GM19025 (cell line): ENCODE measurements around the gene SUCLG2.

Source experiments
- ATAC-seq: cut with Tn5 transposase; IDR thresholded peaks from one replicate; pipeline ENCODE4 v1.9.1; 2021; ENCODE audit warnings: mild to moderate bottlenecking, low read depth, moderate library complexity; ENCODE audit not compliant: unreplicated experiment

SUCLG2 gene

DNA sequence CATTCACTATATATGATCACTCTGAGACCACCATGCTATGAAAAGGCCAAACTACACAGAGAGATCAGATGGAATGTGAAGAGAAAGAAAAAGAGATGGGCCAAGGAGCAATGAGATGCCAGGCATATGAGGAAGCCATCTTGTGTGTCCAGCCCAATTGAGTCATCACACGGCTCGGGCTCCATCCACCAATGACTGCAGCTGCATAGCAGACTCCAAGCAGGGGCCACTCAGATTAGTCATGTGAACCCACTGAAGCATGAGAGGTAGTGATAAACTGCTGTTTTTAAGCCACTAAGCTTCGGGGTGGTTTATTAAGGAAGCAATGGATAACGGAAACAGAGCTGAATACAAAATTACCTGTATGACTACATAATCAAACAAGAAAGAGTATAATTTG, 185.9 kb downstream of the SUCLG2 start:
- no peak for ATAC-seq

DNA sequence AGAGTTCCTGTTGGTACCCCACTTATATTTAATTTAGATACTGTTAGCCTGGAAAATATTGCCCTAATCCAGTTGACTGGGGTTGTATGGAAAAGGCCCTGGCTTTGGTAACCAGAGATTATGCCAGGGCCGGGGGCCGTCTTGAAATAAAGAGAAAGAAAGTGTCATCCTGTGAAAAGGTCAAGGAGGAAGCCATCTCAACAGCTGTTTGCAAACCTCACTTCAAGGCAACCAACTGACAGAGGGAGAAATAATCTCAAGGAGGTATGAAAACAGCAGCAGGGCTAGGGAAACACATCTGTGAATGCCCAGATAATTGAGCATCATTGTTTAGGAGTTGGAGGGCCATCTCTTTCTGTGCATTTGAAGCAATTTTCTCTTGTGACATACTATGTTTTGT, 190.8 kb downstream of the SUCLG2 start:
- ATAC-seq = no peak

DNA sequence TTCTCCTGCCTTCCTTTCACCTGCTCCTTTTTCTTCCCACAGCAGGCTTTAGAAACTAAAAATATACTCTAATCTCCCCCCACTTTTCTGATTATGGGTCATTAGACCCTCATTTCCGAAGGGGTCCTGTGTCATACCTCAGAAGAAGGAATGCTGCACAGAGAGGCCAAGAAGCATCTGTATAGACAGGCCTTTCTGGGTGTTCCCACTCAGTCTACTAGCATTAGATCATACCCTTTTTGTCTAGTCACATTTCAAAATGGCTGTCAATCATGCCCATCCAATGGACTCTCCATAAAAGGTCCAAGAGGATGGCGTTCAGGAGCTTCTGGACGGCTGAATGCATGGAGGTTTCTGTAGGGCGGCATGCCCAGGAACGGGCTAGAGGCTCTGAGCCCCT, 192.2 kb downstream of the SUCLG2 start:
- ATAC-seq = no peak

DNA sequence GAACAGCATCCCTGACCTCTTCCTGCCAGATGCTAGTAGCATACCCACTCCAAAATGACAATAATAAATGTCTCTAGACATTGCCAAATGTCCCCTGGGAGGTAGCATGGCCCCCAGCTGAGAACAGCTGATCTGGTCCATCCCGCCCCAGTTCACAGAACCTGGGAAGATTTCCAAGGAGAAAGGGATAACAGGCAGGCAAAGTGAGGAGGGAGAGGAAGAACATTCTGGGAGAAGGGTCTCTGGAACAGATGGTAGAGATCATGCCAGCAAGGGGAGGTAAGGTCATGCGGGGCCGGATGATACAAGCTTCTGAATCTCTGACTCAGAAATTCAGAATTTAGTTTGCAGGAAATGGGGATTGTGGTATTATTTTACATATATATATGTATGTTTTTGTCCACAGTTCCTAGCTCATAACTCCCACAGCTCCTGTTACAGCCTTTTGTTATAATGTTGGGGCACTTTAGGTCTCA, 192.7 kb downstream of the SUCLG2 start:
- ATAC-seq = no peak

DNA sequence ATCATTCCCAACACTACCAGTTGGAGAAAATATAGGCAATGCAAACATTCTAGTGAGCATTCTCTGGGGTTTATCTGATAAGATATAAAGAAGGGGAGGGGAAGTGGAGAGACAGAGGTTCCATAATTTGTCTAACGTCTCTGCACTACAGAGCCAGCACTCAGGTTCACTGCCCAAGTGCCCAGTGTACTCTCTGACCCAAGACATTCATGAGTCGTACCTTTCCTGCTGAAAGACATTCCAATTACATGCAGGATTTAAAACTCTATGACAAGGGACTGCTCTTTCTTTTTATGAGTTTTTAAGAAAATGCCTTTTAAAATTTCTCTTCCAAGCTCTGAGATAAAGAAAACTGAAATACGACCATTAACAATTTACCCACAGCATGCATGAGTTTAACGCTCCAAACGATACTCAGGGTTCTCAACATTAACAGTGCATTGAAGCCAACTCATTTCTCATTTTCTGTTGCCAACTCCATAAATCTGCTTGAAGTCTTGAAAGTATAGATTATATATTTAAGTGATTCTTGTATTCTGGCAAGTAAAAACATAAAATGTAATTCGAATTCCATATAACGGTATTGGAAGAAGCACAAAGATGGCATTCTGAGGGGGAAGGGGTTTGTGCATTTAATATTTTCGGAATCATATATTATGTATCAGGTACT, 193.4 kb downstream of the SUCLG2 start:
- ATAC-seq = no peak

DNA sequence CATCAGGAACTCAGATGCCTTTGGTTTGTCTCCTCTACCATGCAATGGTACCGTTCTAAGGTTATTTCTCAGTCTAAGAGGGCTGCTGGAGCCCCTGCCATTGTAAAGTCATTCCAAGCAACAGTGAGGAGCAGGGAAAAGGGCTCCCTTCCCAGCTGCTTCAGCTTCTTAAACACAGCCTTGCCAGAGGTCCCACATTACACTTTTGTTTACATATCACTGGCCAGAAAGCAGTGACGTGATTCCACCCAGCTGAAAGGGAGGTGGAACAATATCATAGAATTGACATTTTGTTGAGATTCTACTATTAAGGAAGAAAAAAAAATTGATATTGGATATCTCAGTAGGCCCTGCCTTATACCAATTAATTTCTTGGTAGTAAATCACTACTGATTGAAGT, 194.6 kb downstream of the SUCLG2 start:
- no peak for ATAC-seq

DNA sequence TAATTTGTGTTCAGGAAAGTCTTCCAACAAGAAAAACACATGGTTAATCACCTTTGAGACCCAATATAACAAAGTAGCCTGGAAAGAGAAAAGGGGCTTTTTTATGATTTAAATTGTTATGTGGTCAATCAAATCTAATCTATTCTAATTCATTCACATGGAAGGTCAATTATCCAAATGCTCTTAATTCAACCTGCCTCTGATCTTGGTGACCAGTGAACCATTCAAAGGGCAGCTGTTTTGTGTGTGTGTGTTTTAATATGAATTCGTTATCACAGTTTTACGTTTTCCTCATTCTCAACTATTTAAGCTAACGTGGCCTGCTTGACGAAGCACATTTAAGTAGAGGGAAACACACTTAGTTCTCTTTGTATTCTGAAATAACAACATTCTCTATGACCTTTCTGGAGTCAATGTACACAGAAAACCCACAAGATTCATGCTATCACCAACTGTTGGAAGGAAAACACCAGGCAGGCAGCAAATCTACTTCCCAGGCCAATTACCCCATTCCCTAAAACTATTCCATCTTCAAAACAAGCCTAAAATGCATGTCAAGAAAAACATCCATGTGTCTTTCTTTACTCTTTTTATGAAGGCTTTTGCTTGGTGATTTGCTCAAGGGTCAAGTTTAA, 195.4 kb downstream of the SUCLG2 start:
- ATAC-seq = no peak

DNA sequence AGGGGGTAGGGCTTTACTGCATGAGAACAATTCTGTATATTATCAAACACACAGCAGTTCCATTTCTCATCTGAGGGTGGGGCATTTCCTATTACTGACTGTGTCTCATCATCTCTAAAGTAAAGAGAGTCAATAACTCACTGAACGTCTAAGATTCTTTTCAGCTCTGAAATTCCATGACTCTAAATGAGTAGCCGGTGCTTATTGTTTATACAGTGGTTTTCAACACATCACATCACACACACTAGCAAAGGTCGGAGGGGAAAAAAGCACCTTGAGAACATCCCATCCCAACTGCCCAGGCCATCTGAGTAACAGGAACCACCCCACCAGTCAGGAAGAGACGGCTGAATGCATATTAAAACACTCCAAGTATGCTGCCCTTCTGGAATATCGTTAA, 196.0 kb downstream of the SUCLG2 start:
- no peak for ATAC-seq

DNA sequence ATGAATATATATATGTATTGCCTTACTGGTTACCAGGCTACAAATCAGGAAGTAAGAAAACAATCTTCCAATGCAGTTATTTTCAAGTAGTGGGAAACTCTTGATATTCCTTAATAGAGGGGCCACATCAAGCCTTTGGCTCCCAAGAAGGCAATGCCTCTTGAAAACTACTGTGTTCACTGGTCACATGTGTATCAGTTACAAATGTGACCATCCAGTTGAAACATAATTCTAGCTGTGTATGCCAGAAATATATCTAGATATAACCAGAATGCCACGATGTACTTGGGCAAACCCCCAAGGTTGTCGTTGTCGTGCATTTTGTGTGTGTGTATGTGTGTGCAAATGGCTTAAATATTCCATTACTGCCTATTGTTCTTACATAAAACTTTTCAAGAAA, 200.8 kb downstream of the SUCLG2 start:
- no peak for ATAC-seq

DNA sequence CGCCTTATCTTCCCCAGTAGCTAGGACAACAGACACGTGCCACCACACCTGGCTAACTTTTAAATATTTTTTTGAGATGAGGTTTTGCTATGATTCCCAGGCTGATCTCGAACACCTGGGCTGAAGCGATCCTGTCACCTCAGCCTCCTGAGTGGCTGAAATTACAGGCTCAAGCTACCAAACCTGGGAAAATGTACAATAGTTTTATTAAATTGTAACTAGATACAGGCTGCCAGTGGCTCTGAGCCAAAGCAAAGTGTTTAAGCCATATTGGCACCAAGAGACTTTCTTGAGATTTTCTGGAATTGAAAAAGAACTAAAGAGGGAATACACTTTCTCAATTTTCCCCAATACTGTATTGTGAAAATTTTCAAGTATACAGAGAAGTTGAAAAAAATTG, 204.3 kb downstream of the SUCLG2 start:
- ATAC-seq = no peak

DNA sequence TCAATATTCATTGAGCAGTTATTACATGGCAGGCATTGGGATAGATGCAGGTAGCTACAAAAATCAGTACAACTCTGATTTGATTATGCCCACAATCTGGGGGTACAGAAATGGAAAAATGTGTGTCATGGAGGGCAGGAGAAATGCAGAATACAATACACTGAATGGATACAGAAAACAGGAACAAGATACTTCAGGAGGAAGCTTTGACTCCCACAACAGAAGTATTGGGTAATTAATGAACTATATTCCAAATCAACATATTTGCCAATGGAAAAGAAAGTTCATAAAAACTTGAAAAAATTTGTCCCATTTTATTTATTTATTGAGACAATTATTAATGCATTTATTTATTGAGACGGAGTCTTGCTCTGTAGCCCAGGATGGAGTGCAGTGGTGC, 207.0 kb downstream of the SUCLG2 start:
- ATAC-seq = no peak

DNA sequence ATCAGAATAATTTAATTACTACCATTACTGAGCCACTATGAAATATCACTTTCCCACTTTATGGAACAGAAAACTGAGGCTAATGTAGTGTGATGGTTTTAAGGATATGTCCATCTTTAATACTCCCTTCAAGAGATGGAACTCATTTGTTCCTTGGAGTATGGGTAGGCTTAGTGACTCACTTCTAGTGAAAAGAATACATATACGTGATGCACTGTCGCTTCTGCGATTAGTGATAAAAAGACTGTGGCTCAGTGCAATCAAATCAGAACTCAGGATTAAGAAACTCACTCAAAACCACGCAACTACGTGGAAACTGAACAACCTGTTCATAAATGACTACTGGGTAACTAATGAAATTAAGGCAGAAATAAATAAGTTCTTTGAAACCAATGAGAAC, 216.6 kb downstream of the SUCLG2 start:
- ATAC-seq = no peak

DNA sequence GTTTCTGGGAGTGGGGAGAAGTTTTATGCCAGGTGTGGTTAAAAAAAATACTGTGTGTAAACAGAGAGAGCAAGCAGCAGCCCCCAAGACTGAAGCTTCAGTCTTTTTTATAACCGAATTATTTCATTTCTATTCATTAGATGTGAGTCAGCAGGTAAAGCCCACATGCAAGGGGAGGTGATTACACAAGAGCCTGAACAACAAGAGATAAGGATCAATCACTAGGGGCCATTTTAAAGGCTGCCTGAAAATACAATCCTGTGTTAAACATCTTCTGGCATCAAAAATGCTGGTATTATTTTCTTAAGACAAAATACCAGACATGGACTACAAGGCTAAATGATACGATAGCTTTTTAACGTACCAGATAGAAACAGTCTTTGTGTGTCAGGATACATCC, 217.3 kb downstream of the SUCLG2 start:
- no peak for ATAC-seq

DNA sequence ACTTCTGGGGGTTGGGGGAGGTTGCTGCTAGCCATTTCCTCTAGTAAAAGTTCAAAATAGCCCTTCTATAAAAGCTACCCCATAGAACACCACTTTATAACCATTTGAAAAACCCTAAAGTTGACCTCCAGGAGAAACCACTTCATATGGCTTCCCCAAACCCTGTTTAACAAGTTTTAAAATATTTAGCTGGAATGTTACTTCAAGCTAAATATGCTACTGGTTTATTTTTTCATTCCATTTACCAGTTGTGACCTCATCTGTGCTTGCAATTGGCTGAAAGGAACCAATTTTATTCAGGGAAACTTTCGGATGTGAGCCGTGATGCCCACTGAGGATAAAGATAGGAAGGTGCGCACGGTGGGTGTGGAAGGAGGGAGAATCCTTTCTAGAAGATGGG, 221.3 kb downstream of the SUCLG2 start:
- no peak for ATAC-seq

DNA sequence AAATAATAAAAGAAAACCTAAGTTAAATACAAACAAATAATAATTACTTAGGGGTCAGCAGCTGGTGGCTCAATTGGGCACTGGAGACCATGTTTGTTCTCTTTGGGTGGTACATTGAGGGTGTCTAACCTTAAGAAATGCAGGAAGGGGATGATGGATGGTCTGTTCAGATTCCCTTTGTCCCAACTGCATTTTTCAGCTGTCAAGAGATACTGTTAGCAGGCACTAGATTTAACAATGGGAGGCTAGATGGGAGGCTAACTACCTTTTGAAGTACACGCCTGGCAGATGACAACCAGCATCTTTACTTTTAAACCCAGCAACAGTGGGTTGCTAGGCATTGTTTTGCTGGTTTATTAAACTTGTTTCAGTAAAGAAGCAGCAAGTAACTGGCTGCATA, 222.5 kb downstream of the SUCLG2 start:
- no peak for ATAC-seq

DNA sequence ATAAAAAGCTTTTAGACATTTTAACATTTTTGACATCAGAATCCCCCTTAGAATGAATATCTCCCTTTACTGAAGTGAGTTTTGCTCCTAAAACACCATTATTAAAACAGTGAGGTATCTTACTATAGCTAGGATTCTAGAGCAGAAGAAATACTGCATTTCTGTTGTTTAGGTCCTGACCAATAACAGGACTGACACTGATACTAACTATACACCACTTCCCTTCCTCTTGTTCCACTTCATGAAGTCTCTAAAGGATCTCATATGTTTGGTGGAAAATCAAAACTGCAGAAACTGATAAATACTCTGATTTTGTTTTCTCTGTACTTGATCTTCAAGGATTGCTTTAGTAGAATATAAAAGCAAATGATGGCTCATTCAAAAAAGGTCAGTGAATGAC, 230.7 kb downstream of the SUCLG2 start:
- ATAC-seq = no peak

DNA sequence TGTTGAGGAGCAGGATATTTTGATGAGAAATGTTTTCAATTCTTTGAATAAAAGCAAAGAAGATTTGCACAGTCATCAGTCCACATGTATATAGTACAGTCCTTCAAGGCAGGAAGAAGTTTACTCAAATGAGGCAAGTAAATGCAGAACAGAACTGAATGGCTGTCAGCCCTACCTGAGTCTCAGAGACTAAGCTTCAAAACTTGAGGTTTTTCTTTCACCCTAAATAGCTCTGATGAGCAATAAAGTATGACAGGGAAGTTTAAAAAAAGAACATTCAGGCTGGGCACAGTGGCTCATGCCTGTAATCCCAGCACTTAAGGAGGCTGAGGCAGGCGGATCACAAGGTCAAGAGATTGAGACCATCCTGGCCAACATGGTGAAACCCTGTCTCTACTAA, 232.5 kb downstream of the SUCLG2 start:
- ATAC-seq = no peak

DNA sequence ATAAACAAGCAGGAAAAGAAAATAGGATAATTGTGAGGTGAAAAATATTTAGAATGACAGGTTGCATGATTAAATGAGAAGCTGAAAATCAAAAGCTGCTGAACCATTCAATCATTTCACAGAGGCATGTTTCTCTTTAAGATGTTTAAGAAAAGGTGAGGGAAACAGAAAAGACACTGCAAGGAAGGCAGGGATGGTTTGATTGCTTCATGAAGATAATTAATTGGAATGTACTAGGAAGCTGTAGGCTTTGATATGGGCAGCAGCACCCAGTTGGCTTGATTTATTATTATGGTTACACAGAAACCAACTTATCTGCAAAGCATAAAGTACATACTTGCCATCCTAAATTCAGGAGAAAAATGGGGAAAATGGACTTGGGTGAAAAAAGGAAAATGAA, 234.6 kb downstream of the SUCLG2 start:
- ATAC-seq = no peak

DNA sequence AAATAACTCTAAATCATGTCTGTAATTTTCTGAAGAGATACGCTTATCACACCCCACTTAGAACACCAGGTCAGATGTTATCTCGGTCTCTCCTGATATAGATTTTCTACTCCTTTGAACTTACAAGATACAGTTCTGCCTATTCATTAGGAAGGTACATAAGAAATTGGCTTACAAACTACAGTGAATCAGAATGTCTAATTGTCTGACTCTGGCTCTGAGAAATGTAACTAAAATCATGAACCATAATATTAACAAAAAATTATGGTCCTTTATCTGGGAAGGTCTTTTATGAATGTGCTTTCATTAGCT, 235.2 kb downstream of the SUCLG2 start:
- no peak for ATAC-seq

DNA sequence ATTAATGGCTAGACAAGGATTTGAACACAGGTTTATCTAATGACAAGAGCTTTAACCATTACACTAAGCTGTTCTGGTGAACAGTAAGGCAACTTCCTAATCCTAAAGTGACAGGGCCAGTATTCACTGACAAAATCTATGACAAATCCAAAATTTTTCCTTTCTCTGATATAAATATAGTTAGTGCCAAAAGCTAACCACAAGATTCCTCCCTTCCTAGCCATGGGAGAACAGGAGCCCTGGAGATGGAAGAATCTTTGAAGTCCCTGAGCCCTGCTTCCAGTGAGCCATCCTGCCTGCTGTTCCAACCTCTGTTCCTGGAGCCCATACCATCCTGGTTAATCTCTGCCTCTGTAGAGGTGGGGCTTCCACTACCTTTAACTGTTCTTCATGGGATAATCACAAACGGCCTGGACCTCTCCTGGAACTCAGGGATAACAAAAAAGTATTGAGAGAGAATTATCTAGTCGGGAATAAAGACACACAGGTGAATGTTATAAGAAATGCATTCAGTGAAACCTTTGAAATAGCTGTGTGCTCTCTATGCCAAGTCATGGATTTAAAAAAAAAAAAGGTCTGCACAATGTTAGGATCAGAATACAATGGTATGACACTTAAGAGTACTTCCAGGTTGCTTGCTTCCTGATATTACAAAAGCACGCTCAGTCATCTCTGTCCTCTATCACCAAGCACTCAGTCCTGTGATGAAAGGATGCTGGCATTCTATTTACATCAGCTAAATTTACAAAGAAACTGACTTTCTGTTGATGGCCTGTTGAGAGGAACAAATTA, 235.8 kb downstream of the SUCLG2 start:
- ATAC-seq = no peak

DNA sequence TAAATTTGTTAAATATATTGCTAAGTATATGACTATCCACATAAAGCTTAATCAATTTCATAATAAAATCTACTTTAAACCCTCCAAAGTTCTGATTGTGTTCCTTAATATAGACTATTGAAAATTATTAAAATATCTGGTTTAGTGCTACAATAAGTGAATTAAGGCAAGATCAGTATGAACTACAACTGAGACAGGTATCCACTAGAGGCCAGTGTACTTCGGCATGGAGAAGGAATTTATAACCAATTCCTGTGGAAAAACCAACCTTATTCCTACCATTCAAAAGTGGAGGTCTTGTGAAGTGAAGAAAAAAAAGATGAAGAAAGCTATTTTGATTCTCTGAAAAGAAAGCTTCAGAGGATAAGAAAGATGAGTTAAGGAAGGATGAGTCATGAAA, 237.7 kb downstream of the SUCLG2 start:
- ATAC-seq = no peak

DNA sequence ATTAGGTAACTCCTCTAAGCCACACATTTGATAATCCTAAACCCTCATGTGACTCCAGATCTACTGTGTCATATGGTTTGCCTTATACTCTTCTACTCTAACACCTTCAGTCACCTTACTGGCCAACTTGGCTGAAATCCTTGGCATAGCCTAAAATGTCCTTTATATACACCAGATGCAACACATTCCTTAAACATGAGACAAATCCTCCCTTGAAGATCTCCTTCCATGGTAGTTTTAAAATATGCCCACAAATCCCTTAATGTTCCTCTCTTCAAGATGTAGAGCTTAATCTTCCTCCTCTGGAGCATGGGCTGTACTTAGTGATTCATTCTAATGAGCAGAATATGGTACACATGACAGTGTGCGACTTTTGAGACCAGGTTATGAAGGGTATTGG, 238.9 kb downstream of the SUCLG2 start:
- ATAC-seq = no peak
